ENCODE results near the gene RASSF1. TPM values are rescaled to one million over a fixed set of nuclear protein-coding genes. Genes with fewer than 3 reads are reported as not detected.

Gene RASSF1
- total RNA-seq, 2 donors from 2014 or later: 9.4 to 17.2 TPM

DNA sequence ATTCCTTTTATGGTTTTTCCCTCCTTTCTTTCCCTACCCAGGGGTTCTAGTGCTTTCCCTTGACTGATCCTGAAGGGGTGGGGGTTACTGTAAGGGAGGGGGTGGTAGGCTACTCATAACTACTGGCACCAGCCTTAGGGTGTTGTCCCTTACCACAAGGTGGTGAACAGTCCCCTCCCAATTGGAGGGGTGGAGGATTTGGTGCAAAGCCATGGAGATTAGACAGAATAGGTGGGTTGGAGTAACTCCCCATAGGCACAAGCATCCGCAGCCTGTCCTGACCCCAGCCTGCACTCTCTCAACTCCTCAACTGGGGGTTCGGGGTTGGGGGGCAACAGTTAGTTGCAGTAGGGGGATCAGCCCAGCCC, 15.5 kb downstream of the RASSF1 start:
- TF ChIP-seq, protein P1, sequence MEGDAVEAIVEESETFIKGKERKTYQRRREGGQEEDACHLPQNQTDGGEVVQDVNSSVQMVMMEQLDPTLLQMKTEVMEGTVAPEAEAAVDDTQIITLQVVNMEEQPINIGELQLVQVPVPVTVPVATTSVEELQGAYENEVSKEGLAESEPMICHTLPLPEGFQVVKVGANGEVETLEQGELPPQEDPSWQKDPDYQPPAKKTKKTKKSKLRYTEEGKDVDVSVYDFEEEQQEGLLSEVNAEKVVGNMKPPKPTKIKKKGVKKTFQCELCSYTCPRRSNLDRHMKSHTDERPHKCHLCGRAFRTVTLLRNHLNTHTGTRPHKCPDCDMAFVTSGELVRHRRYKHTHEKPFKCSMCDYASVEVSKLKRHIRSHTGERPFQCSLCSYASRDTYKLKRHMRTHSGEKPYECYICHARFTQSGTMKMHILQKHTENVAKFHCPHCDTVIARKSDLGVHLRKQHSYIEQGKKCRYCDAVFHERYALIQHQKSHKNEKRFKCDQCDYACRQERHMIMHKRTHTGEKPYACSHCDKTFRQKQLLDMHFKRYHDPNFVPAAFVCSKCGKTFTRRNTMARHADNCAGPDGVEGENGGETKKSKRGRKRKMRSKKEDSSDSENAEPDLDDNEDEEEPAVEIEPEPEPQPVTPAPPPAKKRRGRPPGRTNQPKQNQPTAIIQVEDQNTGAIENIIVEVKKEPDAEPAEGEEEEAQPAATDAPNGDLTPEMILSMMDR (conservative IDR thresholded peaks at IDR 0.05): no peak
- peaks cover 21% of the 10 kb centered on the region for H3K4me1 ChIP-seq (ENCODE audit: control insufficient read depth, insufficient read depth, low read length)
- H3K4me1 Mint-ChIP-seq: peaks cover 24% of the 10 kb centered on the region
- no peak for DNase-seq
- H3K36me3 ChIP-seq (ENCODE audit: control insufficient read depth, insufficient read depth, low read length): peaks cover 42% of the 10 kb centered on the region
- no peak overlapping the region for H3K4me3 ChIP-seq (ENCODE audit: low read length)
- no peak overlapping the region for H3K27ac ChIP-seq (ENCODE audit: low read depth, low read length)
- no peaks in the 10 kb centered on the region for H3K9me3 ChIP-seq (ENCODE audit: control insufficient read depth, low read length)
- WGBS, 2 experiments (ENCODE audit: insufficient coverage in 1 of 2, insufficient read length in 1 of 2): 80 to 92% methylated on average over 1 to 2 of the region's 2 CpGs
- H3K9me3 Mint-ChIP-seq: no peaks in the 10 kb centered on the region
- H3K27me3 ChIP-seq (ENCODE audit: control insufficient read depth, insufficient read depth, low read length, poor library complexity, severe bottlenecking): no peaks in the 10 kb centered on the region
- no peak overlapping the region for H3K9ac ChIP-seq (ENCODE audit: extremely low read depth, low read length, poor library complexity, severe bottlenecking)
- H3K36me3 Mint-ChIP-seq (ENCODE audit: low read depth): peaks cover 13% of the 10 kb centered on the region
- H3K27ac Mint-ChIP-seq: peak overlapping the region; percentile 48
- no peak overlapping the region for H3K4me3 Mint-ChIP-seq
- no peaks in the 10 kb centered on the region for H3K27me3 Mint-ChIP-seq (ENCODE audit: insufficient read depth)

GRCh38 chr3:50324351-50325112, 16.1 kb downstream of the RASSF1 start:
- Histone ChIP-seq H3K36me3 (ENCODE audit: control insufficient read depth, insufficient read depth, low read length) (peaks cover 42% of the 10 kb centered on the region), H3K9me3 (ENCODE audit: control insufficient read depth, low read length) (no peaks in the 10 kb centered on the region), H3K4me3 (ENCODE audit: low read length) (no peak overlapping the region), H3K27me3 (ENCODE audit: control insufficient read depth, insufficient read depth, low read length, poor library complexity, severe bottlenecking) (no peaks in the 10 kb centered on the region), H3K4me1 (ENCODE audit: control insufficient read depth, insufficient read depth, low read length) (peaks cover 26% of the 10 kb centered on the region), H3K9ac (ENCODE audit: extremely low read depth, low read length, poor library complexity, severe bottlenecking) (no peak overlapping the region), H3K27ac (ENCODE audit: low read depth, low read length) (no peak overlapping the region)
- 76 to 86% methylated on average over 1 to 4 of the region's 4 CpGs for WGBS, 2 experiments (ENCODE audit: insufficient coverage in 1 of 2, insufficient read length in 1 of 2)
- peaks cover 13% of the 10 kb centered on the region for H3K36me3 Mint-ChIP-seq (ENCODE audit: low read depth)
- TF ChIP-seq, protein P1 (conservative IDR thresholded peaks at IDR 0.05): peak; percentile 90
- H3K27me3 Mint-ChIP-seq (ENCODE audit: insufficient read depth): no peaks in the 10 kb centered on the region
- no peak overlapping the region for H3K4me3 Mint-ChIP-seq
- no peaks in the 10 kb centered on the region for H3K9me3 Mint-ChIP-seq
- peak; percentile 98 for DNase-seq
- peaks cover 30% of the 10 kb centered on the region for H3K4me1 Mint-ChIP-seq
- H3K27ac Mint-ChIP-seq: peak overlapping the region; percentile 48

- Mint-ChIP-seq H3K27me3 (ENCODE audit: insufficient read depth) (no peaks in the 10 kb centered on the region), H3K4me1 (peaks cover 34% of the 10 kb centered on the region), H3K4me3 (no peak overlapping the region), H3K9me3 (no peaks in the 10 kb centered on the region), H3K27ac (no peak overlapping the region), H3K36me3 (ENCODE audit: low read depth) (peaks cover 20% of the 10 kb centered on the region)
- Histone ChIP-seq H3K9ac (ENCODE audit: extremely low read depth, low read length, poor library complexity, severe bottlenecking) (no peak overlapping the region), H3K36me3 (ENCODE audit: control insufficient read depth, insufficient read depth, low read length) (peaks cover 47% of the 10 kb centered on the region), H3K9me3 (ENCODE audit: control insufficient read depth, low read length) (no peaks in the 10 kb centered on the region), H3K27ac (ENCODE audit: low read depth, low read length) (no peak overlapping the region), H3K4me3 (ENCODE audit: low read length) (no peak overlapping the region), H3K27me3 (ENCODE audit: control insufficient read depth, insufficient read depth, low read length, poor library complexity, severe bottlenecking) (no peaks in the 10 kb centered on the region), H3K4me1 (ENCODE audit: control insufficient read depth, insufficient read depth, low read length) (peaks cover 27% of the 10 kb centered on the region)
- 85 to 89% methylated on average over 5 of the region's 5 CpGs for WGBS, 2 experiments (ENCODE audit: insufficient coverage in 1 of 2, insufficient read length in 1 of 2)
- no peak for DNase-seq
- TF ChIP-seq, protein P1 (conservative IDR thresholded peaks at IDR 0.05): no peak
Measured at GRCh38 chr3:50323614-50324199, 16.9 kb downstream of the RASSF1 start.

Measured in endodermal cell (in vitro differentiated cells).